ENCODE measurements around the gene TXLNA. TPM values are rescaled to one million over a fixed set of nuclear protein-coding genes. Genes with fewer than 3 reads are reported as not detected.

The TXLNA gene
- total RNA-seq, 1 donor from 2014 or later, result 54.1 TPM

DNA sequence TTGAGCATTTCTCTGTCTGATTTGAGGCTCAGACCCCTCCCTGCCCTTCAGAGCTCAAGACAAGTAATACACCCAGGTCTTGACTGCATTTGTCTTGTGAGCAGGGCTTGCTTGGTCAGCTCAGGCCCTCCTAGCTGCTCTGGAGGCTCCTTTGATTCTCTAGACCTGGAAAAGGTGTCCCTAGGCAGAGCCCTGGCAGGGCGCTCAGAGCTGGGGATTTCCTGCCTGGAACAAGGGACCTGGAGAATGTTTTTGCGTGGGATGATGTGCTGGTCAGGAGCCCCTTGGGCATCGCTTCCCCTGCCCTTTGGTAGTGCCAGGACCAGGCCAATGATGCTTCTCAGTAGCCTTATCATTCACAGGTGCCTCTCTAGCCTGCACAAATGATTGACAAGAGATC, 16.1 kb downstream of the TXLNA start:
- Mint-ChIP-seq H3K27ac (no peak overlapping the region), H3K9me3 (no peaks in the 10 kb centered on the region), H3K27me3 (no peaks in the 10 kb centered on the region), H3K4me1 (peaks cover 17% of the 10 kb centered on the region), H3K36me3 (ENCODE audit: low read depth) (peaks cover 78% of the 10 kb centered on the region), H3K4me3 (no peak overlapping the region)
- no peak for DNase-seq
- no peak for ATAC-seq (ENCODE audit: low read depth)
- TF ChIP-seq, protein P1, sequence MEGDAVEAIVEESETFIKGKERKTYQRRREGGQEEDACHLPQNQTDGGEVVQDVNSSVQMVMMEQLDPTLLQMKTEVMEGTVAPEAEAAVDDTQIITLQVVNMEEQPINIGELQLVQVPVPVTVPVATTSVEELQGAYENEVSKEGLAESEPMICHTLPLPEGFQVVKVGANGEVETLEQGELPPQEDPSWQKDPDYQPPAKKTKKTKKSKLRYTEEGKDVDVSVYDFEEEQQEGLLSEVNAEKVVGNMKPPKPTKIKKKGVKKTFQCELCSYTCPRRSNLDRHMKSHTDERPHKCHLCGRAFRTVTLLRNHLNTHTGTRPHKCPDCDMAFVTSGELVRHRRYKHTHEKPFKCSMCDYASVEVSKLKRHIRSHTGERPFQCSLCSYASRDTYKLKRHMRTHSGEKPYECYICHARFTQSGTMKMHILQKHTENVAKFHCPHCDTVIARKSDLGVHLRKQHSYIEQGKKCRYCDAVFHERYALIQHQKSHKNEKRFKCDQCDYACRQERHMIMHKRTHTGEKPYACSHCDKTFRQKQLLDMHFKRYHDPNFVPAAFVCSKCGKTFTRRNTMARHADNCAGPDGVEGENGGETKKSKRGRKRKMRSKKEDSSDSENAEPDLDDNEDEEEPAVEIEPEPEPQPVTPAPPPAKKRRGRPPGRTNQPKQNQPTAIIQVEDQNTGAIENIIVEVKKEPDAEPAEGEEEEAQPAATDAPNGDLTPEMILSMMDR (IDR thresholded peaks at IDR 0.05), result no peak
- intact Hi-C loops (cut with micrococcal nuclease), result no loop called here
- CTCF ChIA-PET, result no interaction called here
- POLR2A ChIA-PET, result interaction anchor here (1.3 kb wide), 1 partner anchor 10 kb away, joined by 4 read pairs; the partner anchor contains the start of gene IQCC

DNA sequence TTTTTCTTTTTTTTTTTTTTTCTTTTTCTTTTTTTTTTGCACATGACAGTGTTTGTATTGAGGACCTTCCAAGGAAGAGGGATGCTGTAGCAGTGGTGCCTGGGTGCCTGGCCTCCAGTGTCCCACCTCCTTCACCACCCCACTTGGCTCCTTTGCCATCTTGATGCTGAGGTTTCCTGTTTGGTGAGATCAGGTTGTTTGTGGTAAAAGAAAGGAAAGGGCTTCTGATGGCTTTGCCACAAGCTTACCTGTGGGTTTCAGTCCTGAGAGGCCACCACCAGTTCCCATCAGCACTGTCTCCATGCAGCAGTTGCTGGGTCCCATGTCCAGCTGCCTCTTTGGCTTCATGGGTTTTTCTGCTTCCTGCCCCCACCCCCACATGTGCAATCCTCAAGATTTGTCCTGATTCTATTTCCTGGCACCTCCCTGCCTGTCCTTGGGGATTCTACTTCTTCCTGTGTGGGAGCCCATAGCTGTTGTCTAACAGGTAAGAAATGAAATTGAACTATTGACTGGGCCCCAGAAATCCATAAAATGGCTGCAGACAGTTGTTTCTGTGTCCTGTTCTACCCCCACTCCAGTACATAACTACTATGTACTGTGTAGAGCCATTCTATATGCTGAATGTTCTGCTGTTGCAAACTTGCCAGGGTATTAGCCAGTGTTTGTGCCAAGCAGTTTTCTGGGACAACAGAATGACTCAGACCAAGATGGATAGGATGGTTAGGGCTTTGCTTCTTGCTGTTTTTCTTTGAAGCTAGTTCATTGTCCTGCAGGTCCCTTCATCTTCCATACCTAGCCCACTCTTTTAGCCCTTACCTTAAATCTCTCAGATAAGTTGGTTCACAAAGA, 16.7 kb downstream of the TXLNA start:
- H3K4me3 Mint-ChIP-seq, result no peak overlapping the region
- H3K36me3 Mint-ChIP-seq (ENCODE audit: low read depth), result peaks cover 73% of the 10 kb centered on the region

GRCh38 chr1:32197074-32197473, 17.6 kb downstream of the TXLNA start:
- TF ChIP-seq, protein P1 (IDR thresholded peaks at IDR 0.05), result no peak
- DNase-seq, result no peak
- Mint-ChIP-seq H3K4me3 (no peak overlapping the region), H3K4me1 (peaks cover 26% of the 10 kb centered on the region), H3K27ac (peak overlapping the region; percentile 54), H3K9me3 (no peaks in the 10 kb centered on the region), H3K36me3 (ENCODE audit: low read depth) (peaks cover 66% of the 10 kb centered on the region), H3K27me3 (no peaks in the 10 kb centered on the region)
- intact Hi-C loops (cut with micrococcal nuclease), result no loop called here
- ATAC-seq (ENCODE audit: low read depth), result no peak
- ChIA-PET CTCF (no interaction called here), POLR2A (interaction anchor here (1.0 to 2.9 kb wide), 3 partner anchors 17 to 139 kb away, joined by 4 to 15 read pairs (median 8); partner anchors contain the start of genes MARCKSL1, TMEM39B and TXLNA)

More for the DNA sequence above, 16.7 kb downstream of the TXLNA start:
- Mint-ChIP-seq H3K4me1 (peaks cover 17% of the 10 kb centered on the region), H3K27me3 (no peaks in the 10 kb centered on the region), H3K27ac (peak overlapping the region; percentile 41), H3K9me3 (no peaks in the 10 kb centered on the region)
- ChIA-PET CTCF (no interaction called here), POLR2A (interaction anchor here (1.3 to 1.4 kb wide), 2 partner anchors 10 to 140 kb away, joined by 4 to 8 read pairs; partner anchors contain the start of genes IQCC and MARCKSL1)
- no peak for ATAC-seq (ENCODE audit: low read depth)
- intact Hi-C loops (cut with micrococcal nuclease), result no loop called here
- TF ChIP-seq, protein P1 (IDR thresholded peaks at IDR 0.05), result no peak
- DNase-seq, result no peak

DNA sequence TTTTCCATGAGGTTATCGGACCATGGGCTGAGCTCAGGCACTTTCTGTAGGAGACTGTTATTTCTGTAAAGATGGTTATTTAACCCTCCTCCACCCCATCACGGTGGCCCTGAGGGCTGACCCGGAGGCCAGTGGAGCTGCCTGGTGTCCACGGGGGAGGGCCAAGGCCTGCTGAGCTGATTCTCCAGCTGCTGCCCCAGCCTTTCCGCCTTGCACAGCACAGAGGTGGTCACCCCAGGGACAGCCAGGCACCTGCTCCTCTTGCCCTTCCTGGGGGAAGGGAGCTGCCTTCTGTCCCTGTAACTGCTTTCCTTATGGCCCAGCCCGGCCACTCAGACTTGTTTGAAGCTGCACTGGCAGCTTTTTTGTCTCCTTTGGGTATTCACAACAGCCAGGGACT, 18.4 kb downstream of the TXLNA start:
- H3K4me1 Mint-ChIP-seq, result peaks cover 34% of the 10 kb centered on the region
- no peak overlapping the region for H3K27ac Mint-ChIP-seq

More for the DNA sequence above, 18.4 kb downstream of the TXLNA start:
- POLR2A ChIA-PET, result interaction anchor here (0.9 to 2.9 kb wide), 7 partner anchors 18 to 162 kb away, joined by 3 to 15 read pairs (median 4); partner anchors contain the start of genes LCK, MARCKSL1, TMEM39B and TXLNA
- CTCF ChIA-PET, result no interaction called here
- Mint-ChIP-seq H3K27me3 (no peaks in the 10 kb centered on the region), H3K4me3 (no peak overlapping the region), H3K9me3 (no peaks in the 10 kb centered on the region), H3K36me3 (ENCODE audit: low read depth) (peaks cover 64% of the 10 kb centered on the region)
- ATAC-seq (ENCODE audit: low read depth), result no peak
- TF ChIP-seq, protein P1 (IDR thresholded peaks at IDR 0.05), result no peak
- no peak for DNase-seq
- intact Hi-C loops (cut with micrococcal nuclease), result no loop called here
